D721Med (cell line): ENCODE data around the gene PRKCB.

ENCODE experiments used
- DNase-seq: peaks from one replicate; pipeline ENCODE4 v3.0.0; 2011; ENCODE audit warnings: low spot score; ENCODE audit not compliant: insufficient read length
- FAIRE-seq: peaks from 2 replicates; lab custom pipeline; 2011; peaks lifted over from hg19 to GRCh38; lab: Jason Lieb, UNC
- TF ChIP-seq, protein P1 (sequence below): IDR thresholded peaks from 2 replicates; pipeline ENCODE4 v1.5.1; 2012; ENCODE audit warnings: mild to moderate bottlenecking, control low read depth; ENCODE audit not compliant: insufficient read depth; ENCODE audit errors: missing control alignments

PRKCB gene

GRCh38 chr16:23857256-23857880, 21.6 kb downstream of the PRKCB start:
- DNase-seq (no peak), FAIRE-seq (no peak)
- TF ChIP-seq, protein P1, sequence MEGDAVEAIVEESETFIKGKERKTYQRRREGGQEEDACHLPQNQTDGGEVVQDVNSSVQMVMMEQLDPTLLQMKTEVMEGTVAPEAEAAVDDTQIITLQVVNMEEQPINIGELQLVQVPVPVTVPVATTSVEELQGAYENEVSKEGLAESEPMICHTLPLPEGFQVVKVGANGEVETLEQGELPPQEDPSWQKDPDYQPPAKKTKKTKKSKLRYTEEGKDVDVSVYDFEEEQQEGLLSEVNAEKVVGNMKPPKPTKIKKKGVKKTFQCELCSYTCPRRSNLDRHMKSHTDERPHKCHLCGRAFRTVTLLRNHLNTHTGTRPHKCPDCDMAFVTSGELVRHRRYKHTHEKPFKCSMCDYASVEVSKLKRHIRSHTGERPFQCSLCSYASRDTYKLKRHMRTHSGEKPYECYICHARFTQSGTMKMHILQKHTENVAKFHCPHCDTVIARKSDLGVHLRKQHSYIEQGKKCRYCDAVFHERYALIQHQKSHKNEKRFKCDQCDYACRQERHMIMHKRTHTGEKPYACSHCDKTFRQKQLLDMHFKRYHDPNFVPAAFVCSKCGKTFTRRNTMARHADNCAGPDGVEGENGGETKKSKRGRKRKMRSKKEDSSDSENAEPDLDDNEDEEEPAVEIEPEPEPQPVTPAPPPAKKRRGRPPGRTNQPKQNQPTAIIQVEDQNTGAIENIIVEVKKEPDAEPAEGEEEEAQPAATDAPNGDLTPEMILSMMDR, result no peak

GRCh38 chr16:23857881-23858269, 22.1 kb downstream of the PRKCB start:
- DNase-seq (no peak), FAIRE-seq (no peak)
- TF ChIP-seq, protein P1, result no peak

GRCh38 chr16:23858542-23858941, 22.8 kb downstream of the PRKCB start:
- no peak for DNase-seq
- TF ChIP-seq, protein P1, result no peak
- FAIRE-seq, result no peak

DNA sequence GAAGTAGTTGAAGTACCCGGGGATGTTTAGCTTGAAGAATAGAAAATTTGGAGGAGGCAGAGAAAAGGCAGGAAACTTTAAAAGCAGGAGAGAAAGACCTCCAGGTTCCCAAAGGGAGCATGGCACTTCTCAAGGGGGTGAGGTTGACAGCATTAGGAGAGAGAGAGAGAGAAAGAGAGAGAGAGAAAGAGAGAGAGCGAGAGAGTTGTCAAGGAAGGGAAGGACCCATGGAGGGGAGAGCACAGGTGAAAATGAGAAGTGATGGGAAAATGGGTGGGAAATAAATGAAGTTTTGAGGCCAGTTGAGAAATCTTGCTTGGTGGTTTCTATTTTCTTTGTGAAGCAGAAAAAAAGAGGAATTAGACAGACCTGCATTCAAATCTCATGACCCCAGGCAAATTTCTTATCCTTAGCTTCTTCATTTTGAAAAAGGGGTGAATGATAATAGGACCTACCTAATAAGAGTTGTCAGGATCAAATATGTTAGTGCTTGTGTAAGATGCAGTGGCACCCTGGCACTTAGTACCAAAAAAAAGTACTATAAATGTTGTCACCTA, 24.0 kb downstream of the PRKCB start:
- TF ChIP-seq, protein P1, result no peak
- no peak for FAIRE-seq
- DNase-seq, result no peak

GRCh38 chr16:23861874-23862273, 26.1 kb downstream of the PRKCB start:
- FAIRE-seq, result no peak
- no peak for DNase-seq
- TF ChIP-seq, protein P1, result no peak

DNA sequence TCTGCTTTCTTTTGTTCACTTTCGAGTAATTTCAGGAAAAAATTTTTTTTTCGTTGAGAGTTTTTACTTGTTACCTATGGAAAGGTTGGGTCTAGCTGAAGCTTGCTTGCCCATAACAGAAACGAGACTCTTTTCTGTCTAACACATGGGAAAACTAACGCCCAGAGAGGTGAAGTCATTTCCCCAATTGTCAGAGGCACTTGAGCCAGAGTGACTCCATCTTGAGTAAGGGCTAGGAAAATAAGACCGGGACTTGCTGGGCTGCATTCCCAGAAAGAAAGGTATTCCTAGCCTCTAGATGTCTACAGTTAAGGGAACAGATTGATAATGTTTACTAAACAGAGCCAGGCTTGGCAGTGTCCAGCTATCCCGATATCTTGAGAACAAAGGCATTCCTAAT, 26.8 kb downstream of the PRKCB start:
- TF ChIP-seq, protein P1, result no peak
- FAIRE-seq, result no peak

DNA sequence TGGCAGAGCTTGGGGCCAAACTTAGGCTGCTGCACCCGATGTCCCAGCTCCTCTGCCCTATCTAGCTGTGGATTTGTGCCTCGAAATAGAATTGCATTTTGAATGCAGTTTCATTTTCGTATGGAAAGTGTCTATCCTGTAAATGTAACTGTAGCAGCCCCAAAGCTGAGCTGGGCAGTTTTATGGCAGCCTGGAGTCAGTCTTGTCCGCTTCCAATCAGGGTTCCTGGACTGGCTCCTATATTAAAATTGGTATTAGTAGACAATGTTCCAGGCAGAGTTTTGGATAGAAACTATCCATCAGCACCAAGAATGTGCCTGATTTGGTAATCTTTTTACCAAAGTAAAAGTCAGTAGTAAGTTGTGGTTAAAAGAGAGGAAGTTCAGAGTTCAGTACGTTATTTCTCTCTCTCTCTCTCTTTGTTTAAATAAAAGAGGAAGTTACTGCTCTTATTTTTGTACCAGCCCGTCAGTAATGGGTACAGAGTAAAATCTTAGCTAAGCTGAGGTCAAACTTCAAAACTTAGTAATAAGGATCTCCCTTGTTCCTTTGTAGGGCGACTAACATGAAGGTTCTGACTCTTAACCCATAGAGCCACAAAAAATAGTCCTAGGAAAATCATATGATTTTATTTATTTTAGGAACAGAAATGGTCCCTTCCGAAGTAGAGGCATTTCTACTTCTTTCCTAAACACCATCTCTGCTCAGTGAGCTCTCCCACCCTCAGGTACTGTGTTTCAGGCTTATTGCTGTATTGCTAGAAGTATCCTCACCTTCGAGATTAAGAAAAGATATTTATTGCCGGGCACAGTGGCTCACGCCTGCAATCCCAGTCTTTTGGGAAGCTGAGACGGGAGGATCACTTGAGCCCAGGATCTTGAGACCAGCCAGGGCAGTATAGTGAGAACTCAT, 28.0 kb downstream of the PRKCB start:
- DNase-seq (no peak), FAIRE-seq (no peak)
- TF ChIP-seq, protein P1, result no peak

More for the DNA sequence above, 26.8 kb downstream of the PRKCB start:
- no peak for DNase-seq
